ENCODE measurements around the gene TPD52L1.

The TPD52L1 gene

DNA sequence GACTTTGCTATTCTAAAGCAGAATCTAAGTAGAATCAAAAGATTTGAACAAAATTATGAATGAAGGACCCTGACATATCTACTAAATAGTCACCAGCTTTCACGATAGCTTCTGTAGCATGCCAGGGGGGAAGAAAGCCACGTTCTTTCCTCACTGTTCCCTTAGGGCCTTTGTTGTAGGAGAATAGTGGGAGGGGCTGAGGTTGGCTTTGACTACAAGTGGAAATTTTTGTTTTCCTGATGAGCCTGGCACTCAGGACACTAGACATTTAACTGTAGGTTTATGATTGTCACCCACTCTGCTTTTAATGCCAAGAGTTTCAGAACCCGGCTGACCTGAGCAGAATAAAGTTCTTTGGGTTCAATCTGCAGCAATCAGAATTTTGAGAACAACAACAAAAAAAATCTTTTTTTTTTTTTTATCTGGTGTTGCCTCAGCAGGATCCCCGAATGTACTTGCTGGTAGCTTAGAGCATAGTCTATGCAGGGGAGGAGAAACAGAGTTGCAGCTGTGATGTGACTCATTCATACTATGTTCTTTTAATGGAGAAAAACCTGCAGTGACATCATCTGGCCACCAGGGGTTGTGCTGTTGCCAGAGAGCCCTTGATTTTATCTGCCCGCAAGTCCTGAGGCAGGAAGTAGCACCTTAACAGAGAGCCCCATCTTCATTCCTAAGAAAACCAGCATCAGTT lies 38.5 kb downstream of the TPD52L1 start:
- no peak overlapping the region for H3K27ac ChIP-seq
- TF ChIP-seq CTCF (conservative IDR thresholded peaks at IDR 0.05) = peak; percentile 54

DNA sequence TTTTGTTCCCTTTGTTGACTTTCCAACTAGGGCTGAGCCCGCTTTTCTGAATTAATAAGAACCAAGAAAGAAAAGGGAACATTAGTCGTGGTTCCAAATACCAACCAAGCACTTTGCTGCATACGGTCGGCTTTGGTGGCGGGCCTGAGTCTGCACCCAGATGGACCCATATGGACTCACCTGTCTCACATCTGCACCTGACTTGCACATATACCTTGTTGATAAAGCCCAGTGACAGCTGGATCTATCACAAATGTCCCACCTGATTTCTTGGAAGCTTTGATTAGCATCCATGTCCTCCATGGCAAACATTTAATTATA lies 39.0 kb downstream of the TPD52L1 start:
- H3K27ac ChIP-seq = no peak overlapping the region

DNA sequence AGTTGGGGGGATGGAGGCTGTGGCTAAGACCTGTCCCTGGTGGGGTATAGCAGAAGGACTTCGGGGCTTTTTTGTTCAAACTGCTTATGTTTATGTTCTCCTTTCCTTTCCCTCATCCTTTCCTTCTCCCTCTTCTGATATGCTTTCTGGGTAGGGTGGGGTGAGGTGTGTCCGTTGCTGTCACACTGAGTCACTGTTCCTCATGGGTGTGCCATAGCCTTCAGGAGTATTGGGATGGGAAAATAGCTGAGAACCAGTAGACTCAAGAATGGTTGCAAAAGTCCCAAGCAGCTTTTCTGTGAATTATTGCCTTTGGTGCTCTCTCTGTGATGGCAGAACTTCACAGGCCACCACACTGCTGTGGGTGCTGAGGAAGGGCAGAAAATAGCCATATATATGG lies 39.6 kb downstream of the TPD52L1 start:
- no peak for TF ChIP-seq CTCF (conservative IDR thresholded peaks at IDR 0.05)
- H3K27ac ChIP-seq = no peak overlapping the region

More for the DNA sequence above, 39.0 kb downstream of the TPD52L1 start:
- TF ChIP-seq CTCF (conservative IDR thresholded peaks at IDR 0.05) = no peak; the same call in 1 of the 2 replicates

GRCh38 chr6:125194941-125195340 lies 41.4 kb downstream of the TPD52L1 start:
- no peak for TF ChIP-seq CTCF (conservative IDR thresholded peaks at IDR 0.05)
- H3K27ac ChIP-seq = no peak overlapping the region

DNA sequence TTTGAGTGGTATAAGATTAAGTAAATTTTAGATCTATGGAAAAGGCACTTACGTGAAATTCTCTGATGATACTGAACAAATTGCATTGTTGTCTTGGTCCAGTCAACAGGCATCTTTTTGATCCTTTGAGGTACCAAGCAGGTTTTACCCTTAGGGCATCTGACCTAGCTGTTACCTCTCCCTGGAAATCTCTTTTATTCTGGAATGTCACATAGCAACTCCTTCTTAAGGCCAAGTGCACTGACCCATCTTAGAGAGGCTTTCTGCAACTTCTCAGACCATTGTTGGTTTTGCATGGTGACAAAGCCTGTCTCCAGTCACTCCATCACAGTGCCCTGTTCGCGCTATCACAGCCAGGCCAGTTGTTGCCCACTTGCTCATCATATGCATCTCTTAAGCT lies 42.0 kb downstream of the TPD52L1 start:
- no peak overlapping the region for H3K27ac ChIP-seq
- TF ChIP-seq CTCF (conservative IDR thresholded peaks at IDR 0.05) = no peak

DNA sequence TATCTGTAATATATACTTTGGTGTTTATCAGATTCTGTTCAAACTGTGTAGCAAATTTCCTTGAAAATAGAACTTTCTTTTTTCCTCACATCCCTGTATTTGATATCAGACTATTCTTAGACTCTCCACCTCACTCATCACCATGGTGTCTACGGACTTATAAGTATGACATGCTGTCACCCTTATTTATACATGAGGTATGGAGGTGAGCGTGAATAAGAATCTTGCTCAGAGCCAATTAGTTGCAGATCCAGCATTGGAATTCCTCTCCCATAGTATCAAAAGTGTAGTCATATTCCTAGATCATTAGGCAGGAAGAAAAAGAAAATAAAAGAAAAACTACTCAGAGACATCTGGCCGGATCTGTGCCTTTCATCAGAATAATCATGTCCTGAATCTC lies 43.0 kb downstream of the TPD52L1 start:
- H3K27ac ChIP-seq = peak overlapping the region; percentile 67
- TF ChIP-seq CTCF (conservative IDR thresholded peaks at IDR 0.05) = no peak

- TF ChIP-seq CTCF (conservative IDR thresholded peaks at IDR 0.05) = no peak
- peak overlapping the region; percentile 67 for H3K27ac ChIP-seq
Observed at GRCh38 chr6:125197795-125198269, 44.3 kb downstream of the TPD52L1 start.
